Measurements from ENCODE around the gene KLK13.

- TF ChIP-seq CTCF (IDR thresholded peaks at IDR 0.05) (no peak), POLR2A (IDR thresholded peaks at IDR 0.05) (no peak)
Measured at GRCh38 chr19:51036519-51036918, 28.4 kb downstream of the KLK13 start.
